Thyroid gland (tissue), 4 donors: ENCODE measurements around the gene NLRC5.

Source experiments
- POLR2A ChIP-seq, 2 donors: fragments of 450-650 bp; IDR thresholded peaks; one replicate each; pipeline ENCODE4 v1.6.1; 2017; ENCODE audit warnings: antibody characterized with exemption in 2 of 2, mild to moderate bottlenecking in 2 of 2, moderate library complexity in 1 of 2
- TF ChIP-seq, protein P1 (sequence below), 6 experiments: fragments of 200-600 bp in 3 of 6; fragments of 450-650 bp in 3 of 6; sonication (generic) in 3 of 6; IDR thresholded peaks; one replicate each; pipeline ENCODE4 v1.5.1; 2016 to 2019; ENCODE audit warnings: antibody characterized with exemption in 6 of 6, mild to moderate bottlenecking in 2 of 6, inconsistent platforms in 1 of 6, moderate library complexity in 1 of 6

DNA sequence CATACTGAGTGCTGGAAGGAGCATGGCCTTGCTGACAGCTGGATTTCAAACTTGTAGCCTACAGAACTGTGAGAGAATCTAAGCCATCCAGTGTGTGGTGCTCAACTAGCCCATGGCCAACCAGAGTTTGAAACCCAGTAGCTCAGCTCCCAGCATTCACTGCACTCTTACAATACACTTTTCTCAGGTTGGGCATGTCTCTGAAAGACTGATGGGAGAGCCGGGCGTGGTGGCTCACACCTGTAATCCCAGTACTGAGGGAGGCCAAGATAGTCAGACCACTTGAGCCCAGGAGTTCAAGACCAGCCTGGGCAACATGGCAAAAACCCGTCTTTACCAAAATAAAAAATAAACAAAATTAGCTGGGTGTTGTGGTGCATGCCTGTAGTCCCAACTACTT lies 106.8 kb downstream of the NLRC5 start:
- TF ChIP-seq, protein P1, sequence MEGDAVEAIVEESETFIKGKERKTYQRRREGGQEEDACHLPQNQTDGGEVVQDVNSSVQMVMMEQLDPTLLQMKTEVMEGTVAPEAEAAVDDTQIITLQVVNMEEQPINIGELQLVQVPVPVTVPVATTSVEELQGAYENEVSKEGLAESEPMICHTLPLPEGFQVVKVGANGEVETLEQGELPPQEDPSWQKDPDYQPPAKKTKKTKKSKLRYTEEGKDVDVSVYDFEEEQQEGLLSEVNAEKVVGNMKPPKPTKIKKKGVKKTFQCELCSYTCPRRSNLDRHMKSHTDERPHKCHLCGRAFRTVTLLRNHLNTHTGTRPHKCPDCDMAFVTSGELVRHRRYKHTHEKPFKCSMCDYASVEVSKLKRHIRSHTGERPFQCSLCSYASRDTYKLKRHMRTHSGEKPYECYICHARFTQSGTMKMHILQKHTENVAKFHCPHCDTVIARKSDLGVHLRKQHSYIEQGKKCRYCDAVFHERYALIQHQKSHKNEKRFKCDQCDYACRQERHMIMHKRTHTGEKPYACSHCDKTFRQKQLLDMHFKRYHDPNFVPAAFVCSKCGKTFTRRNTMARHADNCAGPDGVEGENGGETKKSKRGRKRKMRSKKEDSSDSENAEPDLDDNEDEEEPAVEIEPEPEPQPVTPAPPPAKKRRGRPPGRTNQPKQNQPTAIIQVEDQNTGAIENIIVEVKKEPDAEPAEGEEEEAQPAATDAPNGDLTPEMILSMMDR (IDR thresholded peaks at IDR 0.05), result no peak
- TF ChIP-seq POLR2A (IDR thresholded peaks at IDR 0.05), result no peak
